CD4-positive, alpha-beta T cell (primary cell): ENCODE results near the gene METTL18. TPM values are rescaled to one million over a fixed set of nuclear protein-coding genes. Genes with fewer than 3 reads are reported as not detected.

Experiments
- ATAC-seq: fragments of 200-7000 bp; cut with Tn5 transposase; one replicate; pipeline ENCODE4 v1.10.0; 2022; ENCODE audit warnings: mild to moderate bottlenecking; ENCODE audit not compliant: poor library complexity
- CTCF ChIA-PET: fragments of 350-600 bp; sonication (Branson Sonifier 250); formaldehyde crosslinking; loops from one replicate; lab custom pipeline; 2021; ENCODE audit warnings: antibody characterized with exemption, inconsistent platforms; lab: Charles Lee
- POLR2A ChIA-PET: fragments of 350-600 bp; sonication (Branson Sonifier 250); formaldehyde crosslinking; loops from one replicate; lab custom pipeline; 2021; ENCODE audit warnings: antibody characterized with exemption, inconsistent platforms; lab: Charles Lee
- DNase-seq, 14 experiments: peaks; one replicate each; pipeline ENCODE4 v3.0.0-alpha.2; 2013 to 2020; ENCODE audit warnings: mixed read lengths in 2 of 14
- H3K27ac ChIP-seq, 2 donors: one replicate each; pipeline versions ENCODE4 v1.5.1 to v1.7.0; 2013; ENCODE audit warnings: low read length in 2 of 2, low read depth in 1 of 2, mild to moderate bottlenecking in 1 of 2
- H3K27me3 ChIP-seq, 2 experiments: 1 replicate in 1 of 2; 2 replicates in 1 of 2; pipeline versions ENCODE4 v1.6.1 to v1.7.0; 2013; ENCODE audit warnings: low read length in 2 of 2, control low read depth in 1 of 2, mild to moderate bottlenecking in 1 of 2, moderate library complexity in 1 of 2; ENCODE audit not compliant: insufficient read depth in 2 of 2, control insufficient read depth in 1 of 2
- H3K36me3 ChIP-seq: one replicate; pipeline ENCODE4 v1.6.1; 2013; ENCODE audit warnings: low read length, control low read depth; ENCODE audit not compliant: insufficient read depth
- H3K4me1 ChIP-seq: one replicate; pipeline ENCODE4 v1.6.1; 2013; ENCODE audit warnings: low read length, control low read depth; ENCODE audit not compliant: insufficient read depth
- H3K4me3 ChIP-seq: one replicate; pipeline ENCODE4 v1.5.1; 2013; ENCODE audit warnings: mild to moderate bottlenecking, low read length, moderate library complexity
- H3K9me3 ChIP-seq, 2 experiments: 1 replicate in 1 of 2; 2 replicates in 1 of 2; pipeline versions ENCODE4 v1.6.1 to v1.7.0; 2013; ENCODE audit warnings: low read length in 2 of 2, mild to moderate bottlenecking in 2 of 2, control low read depth in 1 of 2, moderate library complexity in 1 of 2; ENCODE audit not compliant: control insufficient read depth in 1 of 2, insufficient read depth in 1 of 2
- H3K27ac Mint-ChIP-seq: one replicate; pipeline ENCODE4 v1.8.0; 2020; ENCODE audit warnings: mixed read lengths
- H3K27me3 Mint-ChIP-seq: one replicate; pipeline ENCODE4 v1.8.0; 2021; ENCODE audit warnings: mixed read lengths
- H3K36me3 Mint-ChIP-seq: one replicate; pipeline ENCODE4 v1.8.0; 2021; ENCODE audit warnings: low read depth, mixed read lengths
- H3K4me1 Mint-ChIP-seq: one replicate; pipeline ENCODE4 v1.8.0; 2021; ENCODE audit warnings: low read depth, mixed read lengths
- H3K4me3 Mint-ChIP-seq: one replicate; pipeline ENCODE4 v1.8.0; 2020; ENCODE audit warnings: mild to moderate bottlenecking, mixed read lengths
- H3K9me3 Mint-ChIP-seq: one replicate; pipeline ENCODE4 v1.8.0; 2020; ENCODE audit warnings: mixed read lengths
- CTCF ChIP-seq: fragments of 200-600 bp; IDR thresholded peaks from one replicate; pipeline ENCODE4 v1.8.0; 2022; ENCODE audit warnings: antibody characterized with exemption, mild to moderate bottlenecking
- intact Hi-C, 2 experiments: fragments of 100-400 bp; cut with DNase I in 1 of 2; cut with micrococcal nuclease in 1 of 2; formaldehyde crosslinking; loops; one replicate each; pipeline versions ENCODE4 v1.15.1 to v1.9.0; 2023 to 2025; cut with DNase I, micrococcal nuclease
- total RNA-seq, 174 experiments: library from RNA in 2 of 174; stranded (reverse) in 2 of 174; gene quantifications; one replicate each; pipeline ENCODE4 v1.2.3 and lab custom pipeline; 2021 to 2026

The METTL18 gene
- total RNA-seq, 2 experiments from 2014 or later = 5.1 to 5.6 TPM

GRCh38 chr1:169804941-169805340 is 10.2 kb upstream of the METTL18 start:
- H3K9me3 Mint-ChIP-seq = no peaks in the 10 kb centered on the region
- H3K27ac Mint-ChIP-seq = no peak overlapping the region
- Histone ChIP-seq H3K9me3 (no peaks in the 10 kb centered on the region), H3K36me3 (peaks cover 2% of the 10 kb centered on the region), H3K27me3 (no peaks in the 10 kb centered on the region), H3K4me3 (no peak overlapping the region), H3K27ac (no peak overlapping the region), H3K4me1 (no peaks in the 10 kb centered on the region)
- CTCF ChIA-PET = no interaction called here
- POLR2A ChIA-PET = no interaction called here
- TF ChIP-seq CTCF = no peak
- no peak overlapping the region for H3K4me3 Mint-ChIP-seq
- H3K27me3 Mint-ChIP-seq = no peaks in the 10 kb centered on the region
- no peaks in the 10 kb centered on the region for H3K4me1 Mint-ChIP-seq
- ATAC-seq (no peak), DNase-seq (no peak)
- peaks cover 23% of the 10 kb centered on the region for H3K36me3 Mint-ChIP-seq
- intact Hi-C loops = loop anchor here in 1 of 2 experiments (5.0 kb wide), 2 partner anchors 93 to 1203 kb away; partner anchors contain the start of gene SELL

GRCh38 chr1:169802888-169803287 is 8.2 kb upstream of the METTL18 start:
- Histone ChIP-seq H3K27ac (no peak overlapping the region), H3K27me3 (no peaks in the 10 kb centered on the region), H3K9me3 (no peaks in the 10 kb centered on the region), H3K36me3 (peaks cover 2% of the 10 kb centered on the region), H3K4me1 (no peaks in the 10 kb centered on the region), H3K4me3 (no peak overlapping the region)
- H3K4me1 Mint-ChIP-seq = no peaks in the 10 kb centered on the region
- ChIA-PET POLR2A (no interaction called here), CTCF (no interaction called here)
- intact Hi-C loops = no loop called here
- H3K36me3 Mint-ChIP-seq = peaks cover 23% of the 10 kb centered on the region
- no peak for TF ChIP-seq CTCF
- no peaks in the 10 kb centered on the region for H3K27me3 Mint-ChIP-seq
- no peak for DNase-seq
- no peak overlapping the region for H3K27ac Mint-ChIP-seq
- H3K9me3 Mint-ChIP-seq = no peaks in the 10 kb centered on the region
- H3K4me3 Mint-ChIP-seq = no peak overlapping the region
- ATAC-seq = no peak

GRCh38 chr1:169797281-169797680 is 2.6 kb upstream of the METTL18 start:
- Mint-ChIP-seq H3K4me3 (no peak overlapping the region), H3K27me3 (no peaks in the 10 kb centered on the region), H3K27ac (no peak overlapping the region), H3K4me1 (peaks cover 41% of the 10 kb centered on the region), H3K9me3 (no peaks in the 10 kb centered on the region), H3K36me3 (peaks cover 29% of the 10 kb centered on the region)
- Histone ChIP-seq H3K9me3 (no peaks in the 10 kb centered on the region), H3K27me3 (no peaks in the 10 kb centered on the region), H3K4me3 (no peak overlapping the region), H3K27ac (no peak overlapping the region), H3K4me1 (peaks cover 13% of the 10 kb centered on the region), H3K36me3 (peaks cover 8% of the 10 kb centered on the region)
- no peak for DNase-seq
- intact Hi-C loops = loop anchor here in 1 of 2 experiments (10.0 kb wide), 1 partner anchor 1862 kb away; the partner anchor contains the start of genes DCAF6 and MPC2
- ChIA-PET POLR2A (no interaction called here), CTCF (interaction anchor here (1.1 kb wide), 1 partner anchor 85 kb away, joined by 3 read pairs; no protein-coding TSS in a partner anchor)
- no peak for TF ChIP-seq CTCF
- ATAC-seq = no peak
